GM12878 (cell line): ENCODE data around the gene SEMA5B. TPM values are rescaled to one million over a fixed set of nuclear protein-coding genes. Genes with fewer than 3 reads are reported as not detected.

ENCODE experiments used
- ATAC-seq: fragments of 200-7000 bp; cut with Tn5 transposase; 3 replicates; pipeline ENCODE4 v1.9.1; 2020; ENCODE audit warnings: mild to moderate bottlenecking, moderate library complexity
- BruUV-seq: library from RNA; stranded (reverse); fragments of 400-500 nt; replicated peaks from 2 replicates; lab custom pipeline; 2021; lab: Mats Ljungman, UMichigan
- CTCF ChIA-PET: fragments of 300-600 bp; sonication (Branson Sonifier 250); formaldehyde crosslinking; extraction: SDS; loops from one replicate; lab custom pipeline; 2021; ENCODE audit warnings: inconsistent platforms; lab: Yijun Ruan, JAX
- POLR2A ChIA-PET: fragments of 350-600 bp; formaldehyde crosslinking; extraction: SDS; loops from one replicate; lab custom pipeline; 2021; ENCODE audit warnings: inconsistent platforms; lab: Charles Lee
- RAD21 ChIA-PET: fragments of 300-600 bp; sonication (Branson Sonifier 250); formaldehyde crosslinking; loops from one replicate; lab custom pipeline; 2023; ENCODE audit warnings: antibody characterized with exemption; ENCODE audit not compliant: unreplicated experiment; lab: Charles Lee
- SMC1A ChIA-PET: fragments of 300-600 bp; sonication (Branson Sonifier 250); formaldehyde crosslinking; loops from one replicate; lab custom pipeline; 2023; ENCODE audit not compliant: unreplicated experiment, uncharacterized antibody; lab: Charles Lee
- DNase-seq: peaks from one replicate; pipeline ENCODE4 v3.0.0-alpha.2; 2011; ENCODE audit warnings: low read depth, low spot score
- FAIRE-seq: peaks from 3 replicates; lab custom pipeline; 2011; peaks lifted over from hg19 to GRCh38; lab: Jason Lieb, UNC
- H2AFZ ChIP-seq: 2 replicates; pipeline ENCODE4 v1.6.0; 2011; ENCODE audit warnings: low read depth, low read length, control low read depth; ENCODE audit not compliant: control insufficient read depth
- H3K27ac ChIP-seq: 2 replicates; pipeline ENCODE4 v1.5.1; 2011; ENCODE audit warnings: control low read depth; ENCODE audit not compliant: control insufficient read depth, insufficient read depth
- H3K27me3 ChIP-seq, 2 experiments: replicated peaks in 1 of 2; 2 replicates each; pipeline versions ENCODE4 v1.6.0 to v1.6.1; 2011; ENCODE audit warnings: low read length in 1 of 2; ENCODE audit not compliant: control insufficient read depth in 2 of 2, insufficient read depth in 2 of 2
- H3K36me3 ChIP-seq, 2 experiments: 2 replicates each; pipeline ENCODE4 v1.5.1; 2011; ENCODE audit warnings: low read length in 1 of 2; ENCODE audit not compliant: control insufficient read depth in 2 of 2, insufficient read depth in 2 of 2
- H3K4me1 ChIP-seq: 2 replicates; pipeline ENCODE4 v1.6.1; 2011; ENCODE audit warnings: mild to moderate bottlenecking, low read length, moderate library complexity, mixed read lengths; ENCODE audit not compliant: control insufficient read depth, insufficient read depth
- H3K4me2 ChIP-seq: 2 replicates; pipeline ENCODE4 v1.6.0; 2011; ENCODE audit warnings: control low read depth; ENCODE audit not compliant: control insufficient read depth, insufficient read depth
- H3K4me3 ChIP-seq: fragments of 200-600 bp; sonication (generic); 2 replicates; pipeline ENCODE4 v1.5.1; 2016
- H3K79me2 ChIP-seq: 2 replicates; pipeline ENCODE4 v1.6.0; 2011; ENCODE audit warnings: low read length; ENCODE audit not compliant: control insufficient read depth, insufficient read depth
- H3K9ac ChIP-seq: 2 replicates; pipeline ENCODE4 v1.8.0; 2011; ENCODE audit warnings: low read length, control low read depth, mixed read lengths; ENCODE audit not compliant: control insufficient read depth, insufficient read depth
- H3K9me3 ChIP-seq: replicated peaks from 3 replicates; pipeline ENCODE4 v1.5.1; 2011; ENCODE audit warnings: mild to moderate bottlenecking, low read length; ENCODE audit not compliant: control insufficient read depth, insufficient read depth
- H4K20me1 ChIP-seq: 2 replicates; pipeline ENCODE4 v1.6.0; 2011; ENCODE audit not compliant: control insufficient read depth, insufficient read depth
- BHLHE40 ChIP-seq, 2 experiments: fragments of 450-650 bp in 1 of 2; IDR thresholded peaks; 2 replicates each; pipeline ENCODE4 v1.6.1; 2011 to 2017; ENCODE audit warnings: low read depth in 2 of 2, borderline replicate concordance in 1 of 2, improper control_type of control experiment in 1 of 2, low read length in 1 of 2, mild to moderate bottlenecking in 1 of 2
- DPF2 ChIP-seq: fragments of 450-650 bp; IDR thresholded peaks from 2 replicates; pipeline ENCODE4 v1.6.1; 2017; ENCODE audit warnings: mild to moderate bottlenecking
- NR2C1 ChIP-seq: fragments of 450-650 bp; IDR thresholded peaks from 2 replicates; pipeline ENCODE4 v1.6.1; 2017; ENCODE audit warnings: antibody characterized with exemption, mild to moderate bottlenecking, moderate library complexity
- RFX5 ChIP-seq: IDR thresholded peaks from 2 replicates; pipeline ENCODE4 v1.6.1; 2011; ENCODE audit warnings: low read depth, low read length, improper control_type of control experiment
- RUNX3 ChIP-seq: IDR thresholded peaks from 2 replicates; pipeline ENCODE4 v1.6.1; 2012; ENCODE audit warnings: low read length, inconsistent platforms
- SREBF1 ChIP-seq: IDR thresholded peaks from 2 replicates; pipeline ENCODE4 v1.6.1; 2012; ENCODE audit warnings: mild to moderate bottlenecking, low read length
- SRF ChIP-seq, 2 experiments: IDR thresholded peaks; 2 replicates each; pipeline ENCODE4 v1.6.1; 2011; ENCODE audit warnings: low read depth in 2 of 2, low read length in 2 of 2, mild to moderate bottlenecking in 1 of 2, moderate library complexity in 1 of 2
- TARDBP ChIP-seq: IDR thresholded peaks from 2 replicates; pipeline ENCODE4 v1.6.1; 2016; ENCODE audit warnings: borderline replicate concordance
- TCF7 ChIP-seq: IDR thresholded peaks from 2 replicates; pipeline ENCODE4 v1.6.1; 2014; ENCODE audit warnings: antibody characterized with exemption, borderline replicate concordance
- WGBS: methylation state at CpG from one replicate; pipeline ENCODE4 v1.1.6; 2016; ENCODE audit warnings: low lambda C conversion rate; ENCODE audit not compliant: insufficient replicate concordance, insufficient coverage; ENCODE audit errors: missing lambda C conversion rate; 5-methylcytosine and 5-hydroxymethylcytosine counted together
- in situ Hi-C: fragments of 300-500 bp; cut with MboI; formaldehyde crosslinking; loops from 9 replicates; pipeline ENCODE4 v1.14.3; 2018; ENCODE audit warnings: mixed read lengths
- intact Hi-C: fragments of 100-400 bp; cut with micrococcal nuclease; formaldehyde crosslinking; loops from one replicate; pipeline ENCODE4 v1.14.2; 2022; ENCODE audit not compliant: unreplicated experiment
- polyA plus RNA-seq, 11 experiments: library from polyadenylated mRNA; depleted of rRNA in 4 of 11; unstranded in 6 of 11; stranded (reverse) in 5 of 11; fragments of >200 nt; fragmentation: Nextera tagmentation in 4 of 11; fragmentation: Illumina TruSeq in 1 of 11; extraction: Ambion mirVana in 4 of 11; extraction: Trizol in 1 of 11; gene quantifications; 1 replicate in 1 of 11; 2 replicates in 10 of 11; pipeline versions ENCODE4 v1.2.1 to v1.2.3, GENCODE V29; 2011 to 2016; ENCODE audit warnings: inconsistent platforms in 2 of 11, missing spikeins in 2 of 11, low read depth in 1 of 11
- total RNA-seq, 4 experiments: library from RNA; depleted of rRNA in 3 of 4; stranded (reverse); fragments of >200 nt in 3 of 4; fragmentation: Illumina TruSeq in 1 of 4; extraction: Trizol in 1 of 4; gene quantifications; 2 replicates each; pipeline versions ENCODE4 v1.2.1 to v1.2.3, GENCODE V29; 2013 to 2021
- TF ChIP-seq, protein P1 (sequence below): fragments of 450-650 bp; formaldehyde crosslinking; IDR thresholded peaks from 2 replicates; pipeline ENCODE4 v1.5.0; 2022; ENCODE audit warnings: mild to moderate bottlenecking, missing genetic modification characterization
- TF ChIP-seq, protein P2 (sequence below), 3 experiments: IDR thresholded peaks in 2 of 3; conservative IDR thresholded peaks in 1 of 3; 2 replicates each; pipeline ENCODE4 v1.5.1; 2011; ENCODE audit warnings: low read depth in 3 of 3, low read length in 3 of 3, mild to moderate bottlenecking in 3 of 3, control low read depth in 2 of 3, moderate library complexity in 2 of 3, inconsistent platforms in 1 of 3, mixed read lengths in 1 of 3; ENCODE audit not compliant: control insufficient read depth in 2 of 3, insufficient read depth in 1 of 3; ENCODE audit errors: extremely low read depth in 1 of 3
- TF ChIP-seq, protein P3 (sequence below): IDR thresholded peaks from 2 replicates; pipeline ENCODE4 v1.6.1; 2011; ENCODE audit warnings: low read depth, mild to moderate bottlenecking, low read length, moderate library complexity, borderline replicate concordance; ENCODE audit errors: extremely low read depth

SEMA5B gene
- total and polyA plus RNA-seq, 10 of the 15 experiments (the other 5 are each of a cell fraction or from before 2014, with no cell fraction given), result 0.05 TPM; not detected in 9

DNA sequence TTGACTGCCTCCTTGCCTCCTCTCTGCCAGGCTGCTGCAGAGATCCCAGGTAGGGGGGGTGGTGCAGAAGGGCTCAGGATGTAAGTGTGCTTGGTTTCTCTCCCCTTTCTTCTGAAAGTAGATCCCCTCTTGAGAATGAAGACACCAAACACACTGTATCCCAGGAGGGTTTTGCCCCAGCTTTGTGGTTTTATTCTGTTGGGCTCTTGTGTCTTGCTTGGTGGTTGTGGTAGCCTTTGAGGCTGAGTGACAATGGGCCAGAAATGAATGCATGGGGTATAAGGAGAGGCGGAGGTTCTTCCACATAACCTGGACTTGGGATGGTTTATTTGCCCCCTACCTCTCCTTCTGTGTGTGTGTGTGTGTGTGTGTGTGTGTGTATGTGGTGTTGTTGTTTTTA is 45.0 kb upstream of the SEMA5B start:
- DNase-seq (no peak), FAIRE-seq (no peak), ATAC-seq (peak; percentile 11)
- in situ Hi-C loops, result no loop called here
- Histone ChIP-seq H3K27ac (no peak overlapping the region), H4K20me1 (peaks cover 2% of the 10 kb centered on the region; the same call in 1 of the 2 replicates), H2AFZ (no peak overlapping the region), H3K27me3 (no peaks in the 10 kb centered on the region), H3K9me3 (no peaks in the 10 kb centered on the region), H3K4me1 (peaks cover 13% of the 10 kb centered on the region), H3K4me3 (no peak overlapping the region), H3K9ac (no peak overlapping the region), H3K36me3 (no peaks in the 10 kb centered on the region; a peak in 1 of 4 replicates), H3K4me2 (peak overlapping the region; percentile 32; the same call in 1 of the 2 replicates), H3K79me2 (peaks cover 45% of the 10 kb centered on the region)
- 40% methylated on average over 1 of the region's 1 CpG for WGBS
- peak; percentile 45 for TF ChIP-seq RUNX3
- no peak for TF ChIP-seq RFX5
- no peak for TF ChIP-seq DPF2
- no peak for TF ChIP-seq TARDBP
- intact Hi-C loops, result no loop called here
- no TSS peak for BruUV-seq
- ChIA-PET RAD21 (no interaction called here), CTCF (interaction anchor here (1.1 kb wide), 1 partner anchor 13 kb away, joined by 3 read pairs; no protein-coding TSS in a partner anchor), POLR2A (no interaction called here), SMC1A (no interaction called here)

DNA sequence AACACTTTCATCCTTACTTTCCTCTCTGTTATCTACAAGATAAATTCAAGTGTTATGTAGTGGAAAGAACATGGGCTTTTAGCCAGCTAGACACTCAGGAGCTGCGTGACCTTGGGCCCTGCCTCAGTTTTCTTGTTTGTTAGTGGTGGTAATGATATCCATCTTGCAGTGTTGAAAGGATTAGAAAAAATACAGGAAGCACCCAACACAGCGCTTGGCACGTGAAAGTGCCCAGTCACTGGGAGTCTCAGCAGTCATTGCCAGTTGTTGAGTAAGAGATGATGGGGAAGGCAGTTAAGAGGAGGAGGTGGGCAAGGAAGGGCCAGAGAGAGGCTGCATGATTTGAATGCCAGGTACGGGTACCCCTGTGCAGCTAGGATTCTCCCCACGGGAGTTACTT is 44.6 kb upstream of the SEMA5B start:
- H2AFZ ChIP-seq, result no peak overlapping the region
- H3K4me3 ChIP-seq, result no peak overlapping the region
- no peaks in the 10 kb centered on the region; a peak in 1 of 4 replicates for H3K36me3 ChIP-seq
- SMC1A ChIA-PET, result no interaction called here
- FAIRE-seq (no peak), ATAC-seq (no peak), DNase-seq (no peak)
- in situ Hi-C loops, result no loop called here
- H3K27ac ChIP-seq, result no peak overlapping the region
- WGBS, result 70% methylated on average over 5 of the region's 5 CpGs
- POLR2A ChIA-PET, result no interaction called here
- peaks cover 2% of the 10 kb centered on the region; the same call in 1 of the 2 replicates for H4K20me1 ChIP-seq
- CTCF ChIA-PET, result interaction anchor here (1.1 kb wide), 1 partner anchor 14 kb away, joined by 3 read pairs; no protein-coding TSS in a partner anchor
- H3K9me3 ChIP-seq, result no peaks in the 10 kb centered on the region
- H3K4me2 ChIP-seq, result peak overlapping the region; percentile 32; the same call in 1 of the 2 replicates
- intact Hi-C loops, result no loop called here
- RAD21 ChIA-PET, result no interaction called here
- H3K4me1 ChIP-seq, result peaks cover 13% of the 10 kb centered on the region
- peaks cover 49% of the 10 kb centered on the region for H3K79me2 ChIP-seq
- H3K27me3 ChIP-seq, result no peaks in the 10 kb centered on the region
- no TSS peak for BruUV-seq
- no peak overlapping the region for H3K9ac ChIP-seq
- TF ChIP-seq SRF (IDR thresholded peaks at IDR 0.05; ENCODE audit: low read depth in 2 of 2, low read length in 2 of 2) (no peak), SREBF1 (no peak), TCF7 (no peak), BHLHE40 (IDR thresholded peaks at IDR 0.05; ENCODE audit: borderline replicate concordance in 1 of 2, low read depth in 2 of 2, low read length in 1 of 2) (no peak), NR2C1 (no peak)
- TF ChIP-seq, protein P1, sequence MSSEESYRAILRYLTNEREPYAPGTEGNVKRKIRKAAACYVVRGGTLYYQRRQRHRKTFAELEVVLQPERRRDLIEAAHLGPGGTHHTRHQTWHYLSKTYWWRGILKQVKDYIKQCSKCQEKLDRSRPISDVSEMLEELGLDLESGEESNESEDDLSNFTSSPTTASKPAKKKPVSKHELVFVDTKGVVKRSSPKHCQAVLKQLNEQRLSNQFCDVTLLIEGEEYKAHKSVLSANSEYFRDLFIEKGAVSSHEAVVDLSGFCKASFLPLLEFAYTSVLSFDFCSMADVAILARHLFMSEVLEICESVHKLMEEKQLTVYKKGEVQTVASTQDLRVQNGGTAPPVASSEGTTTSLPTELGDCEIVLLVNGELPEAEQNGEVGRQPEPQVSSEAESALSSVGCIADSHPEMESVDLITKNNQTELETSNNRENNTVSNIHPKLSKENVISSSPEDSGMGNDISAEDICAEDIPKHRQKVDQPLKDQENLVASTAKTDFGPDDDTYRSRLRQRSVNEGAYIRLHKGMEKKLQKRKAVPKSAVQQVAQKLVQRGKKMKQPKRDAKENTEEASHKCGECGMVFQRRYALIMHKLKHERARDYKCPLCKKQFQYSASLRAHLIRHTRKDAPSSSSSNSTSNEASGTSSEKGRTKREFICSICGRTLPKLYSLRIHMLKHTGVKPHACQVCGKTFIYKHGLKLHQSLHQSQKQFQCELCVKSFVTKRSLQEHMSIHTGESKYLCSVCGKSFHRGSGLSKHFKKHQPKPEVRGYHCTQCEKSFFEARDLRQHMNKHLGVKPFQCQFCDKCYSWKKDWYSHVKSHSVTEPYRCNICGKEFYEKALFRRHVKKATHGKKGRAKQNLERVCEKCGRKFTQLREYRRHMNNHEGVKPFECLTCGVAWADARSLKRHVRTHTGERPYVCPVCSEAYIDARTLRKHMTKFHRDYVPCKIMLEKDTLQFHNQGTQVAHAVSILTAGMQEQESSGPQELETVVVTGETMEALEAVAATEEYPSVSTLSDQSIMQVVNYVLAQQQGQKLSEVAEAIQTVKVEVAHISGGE (CRISPR knock-in tag), result no peak
- TF ChIP-seq, protein P2, sequence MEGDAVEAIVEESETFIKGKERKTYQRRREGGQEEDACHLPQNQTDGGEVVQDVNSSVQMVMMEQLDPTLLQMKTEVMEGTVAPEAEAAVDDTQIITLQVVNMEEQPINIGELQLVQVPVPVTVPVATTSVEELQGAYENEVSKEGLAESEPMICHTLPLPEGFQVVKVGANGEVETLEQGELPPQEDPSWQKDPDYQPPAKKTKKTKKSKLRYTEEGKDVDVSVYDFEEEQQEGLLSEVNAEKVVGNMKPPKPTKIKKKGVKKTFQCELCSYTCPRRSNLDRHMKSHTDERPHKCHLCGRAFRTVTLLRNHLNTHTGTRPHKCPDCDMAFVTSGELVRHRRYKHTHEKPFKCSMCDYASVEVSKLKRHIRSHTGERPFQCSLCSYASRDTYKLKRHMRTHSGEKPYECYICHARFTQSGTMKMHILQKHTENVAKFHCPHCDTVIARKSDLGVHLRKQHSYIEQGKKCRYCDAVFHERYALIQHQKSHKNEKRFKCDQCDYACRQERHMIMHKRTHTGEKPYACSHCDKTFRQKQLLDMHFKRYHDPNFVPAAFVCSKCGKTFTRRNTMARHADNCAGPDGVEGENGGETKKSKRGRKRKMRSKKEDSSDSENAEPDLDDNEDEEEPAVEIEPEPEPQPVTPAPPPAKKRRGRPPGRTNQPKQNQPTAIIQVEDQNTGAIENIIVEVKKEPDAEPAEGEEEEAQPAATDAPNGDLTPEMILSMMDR (IDR thresholded peaks at IDR 0.05 in 2 of 3, conservative IDR thresholded peaks at IDR 0.05 in 1 of 3; ENCODE audit: control insufficient read depth in 2 of 3, extremely low read depth in 1 of 3, insufficient read depth in 1 of 3, low read depth in 3 of 3, low read length in 3 of 3), result no peak
- TF ChIP-seq, protein P3, sequence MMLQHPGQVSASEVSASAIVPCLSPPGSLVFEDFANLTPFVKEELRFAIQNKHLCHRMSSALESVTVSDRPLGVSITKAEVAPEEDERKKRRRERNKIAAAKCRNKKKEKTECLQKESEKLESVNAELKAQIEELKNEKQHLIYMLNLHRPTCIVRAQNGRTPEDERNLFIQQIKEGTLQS, result no peak
